ENCODE data around the gene FOXM1.

DNA sequence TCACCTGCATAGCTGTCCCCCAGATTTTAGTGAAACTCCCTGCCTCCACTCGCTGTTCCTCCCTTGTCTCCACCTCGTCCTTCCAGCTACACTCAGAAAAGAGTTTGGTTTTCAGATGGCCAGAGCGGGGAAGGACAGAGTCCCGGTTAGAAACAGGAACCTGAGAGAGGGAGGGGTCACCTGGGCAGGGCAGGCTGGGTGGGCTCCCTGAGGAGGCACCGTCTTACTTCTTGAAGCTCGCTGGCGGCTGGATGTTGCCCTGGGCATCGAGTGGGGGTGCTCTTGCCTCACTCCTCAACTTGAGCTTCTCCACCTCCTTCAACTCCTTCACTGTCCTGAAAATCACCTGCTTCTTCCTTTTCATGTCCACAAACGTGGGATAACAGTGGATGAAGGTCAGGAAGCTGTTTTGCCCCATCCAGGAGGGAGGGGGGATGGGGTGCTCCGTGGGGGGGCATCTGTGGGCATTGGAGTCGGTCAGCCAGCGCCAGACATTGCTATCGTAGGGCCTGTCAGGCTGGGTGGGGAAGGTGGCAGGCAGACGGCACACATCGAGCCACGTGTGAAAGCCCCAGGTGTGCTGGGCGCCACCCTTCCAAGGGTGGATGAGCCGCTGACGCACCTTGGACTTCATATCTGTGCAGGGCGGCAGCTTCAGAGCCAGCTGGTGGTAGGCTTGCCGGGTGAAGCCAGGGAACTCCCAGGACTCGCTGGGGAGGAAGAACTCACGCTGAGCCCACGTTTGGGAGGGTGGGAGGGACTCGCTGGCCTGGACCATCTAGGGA, 22.1 kb downstream of the FOXM1 start:
- TF ChIP-seq POLR2A (IDR thresholded peaks at IDR 0.05; ENCODE audit: low read length), result no peak
- TF ChIP-seq GATA1 (IDR thresholded peaks at IDR 0.05; ENCODE audit: low read depth, low read length), result no peak

All from erythroblast (primary cell).